GM12801 (cell line): ENCODE results near the gene GRK5.

Experiments used
- TF ChIP-seq, protein P1 (sequence below): IDR thresholded peaks from one replicate; pipeline ENCODE4 v1.5.1; 2011; ENCODE audit warnings: control low read depth; ENCODE audit not compliant: insufficient read length; ENCODE audit errors: extremely low read depth

The GRK5 gene

GRCh38 chr10:119308089-119308488 is 100.7 kb downstream of the GRK5 start:
- TF ChIP-seq, protein P1, sequence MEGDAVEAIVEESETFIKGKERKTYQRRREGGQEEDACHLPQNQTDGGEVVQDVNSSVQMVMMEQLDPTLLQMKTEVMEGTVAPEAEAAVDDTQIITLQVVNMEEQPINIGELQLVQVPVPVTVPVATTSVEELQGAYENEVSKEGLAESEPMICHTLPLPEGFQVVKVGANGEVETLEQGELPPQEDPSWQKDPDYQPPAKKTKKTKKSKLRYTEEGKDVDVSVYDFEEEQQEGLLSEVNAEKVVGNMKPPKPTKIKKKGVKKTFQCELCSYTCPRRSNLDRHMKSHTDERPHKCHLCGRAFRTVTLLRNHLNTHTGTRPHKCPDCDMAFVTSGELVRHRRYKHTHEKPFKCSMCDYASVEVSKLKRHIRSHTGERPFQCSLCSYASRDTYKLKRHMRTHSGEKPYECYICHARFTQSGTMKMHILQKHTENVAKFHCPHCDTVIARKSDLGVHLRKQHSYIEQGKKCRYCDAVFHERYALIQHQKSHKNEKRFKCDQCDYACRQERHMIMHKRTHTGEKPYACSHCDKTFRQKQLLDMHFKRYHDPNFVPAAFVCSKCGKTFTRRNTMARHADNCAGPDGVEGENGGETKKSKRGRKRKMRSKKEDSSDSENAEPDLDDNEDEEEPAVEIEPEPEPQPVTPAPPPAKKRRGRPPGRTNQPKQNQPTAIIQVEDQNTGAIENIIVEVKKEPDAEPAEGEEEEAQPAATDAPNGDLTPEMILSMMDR = no peak

DNA sequence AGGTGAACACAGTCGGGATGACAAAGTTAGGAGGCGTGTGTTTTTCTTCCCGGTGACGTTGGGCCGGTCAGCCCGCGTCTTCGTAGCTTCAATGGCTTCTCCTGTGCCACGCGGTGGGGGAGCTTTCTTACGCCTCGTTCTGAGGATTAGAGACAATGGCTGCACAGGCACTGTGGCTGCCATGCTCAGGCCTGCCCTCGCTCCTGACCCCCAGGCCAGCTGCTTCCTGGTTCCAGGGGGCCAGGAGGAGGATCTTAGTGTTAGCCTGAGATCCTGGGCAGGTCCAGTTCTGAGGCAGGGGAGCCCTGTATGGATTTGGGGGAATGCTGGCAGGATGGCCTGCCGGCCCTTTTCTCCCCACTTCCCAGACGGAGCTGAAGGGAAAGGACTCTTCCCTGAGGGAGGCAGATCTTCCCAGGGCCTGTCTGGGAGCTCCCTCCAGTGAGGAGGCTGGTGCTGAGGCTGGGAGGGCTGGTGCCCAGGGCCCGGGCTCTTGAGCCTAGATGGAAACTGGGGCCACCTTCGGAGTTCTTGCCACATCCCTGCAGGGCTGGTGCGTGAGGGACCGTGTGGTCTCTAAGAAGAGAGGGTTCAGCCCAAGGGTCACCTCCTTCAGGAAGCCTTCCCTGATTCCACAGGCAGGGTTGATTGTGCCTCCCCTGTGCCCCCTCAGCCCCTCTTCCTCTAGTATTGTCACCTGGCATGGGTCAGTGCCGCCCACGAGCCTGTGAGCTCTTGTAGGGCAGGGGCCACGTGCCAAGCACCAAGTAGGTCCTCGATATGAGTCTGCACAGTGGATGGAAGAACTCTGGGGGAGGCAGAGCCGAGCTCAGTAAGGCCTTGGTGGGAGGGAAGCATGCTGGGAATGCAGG is 101.4 kb downstream of the GRK5 start:
- TF ChIP-seq, protein P1 = no peak

GRCh38 chr10:119309423-119309770 is 102.0 kb downstream of the GRK5 start:
- TF ChIP-seq, protein P1 = no peak

GRCh38 chr10:119310806-119311205 is 103.4 kb downstream of the GRK5 start:
- TF ChIP-seq, protein P1 = no peak

DNA sequence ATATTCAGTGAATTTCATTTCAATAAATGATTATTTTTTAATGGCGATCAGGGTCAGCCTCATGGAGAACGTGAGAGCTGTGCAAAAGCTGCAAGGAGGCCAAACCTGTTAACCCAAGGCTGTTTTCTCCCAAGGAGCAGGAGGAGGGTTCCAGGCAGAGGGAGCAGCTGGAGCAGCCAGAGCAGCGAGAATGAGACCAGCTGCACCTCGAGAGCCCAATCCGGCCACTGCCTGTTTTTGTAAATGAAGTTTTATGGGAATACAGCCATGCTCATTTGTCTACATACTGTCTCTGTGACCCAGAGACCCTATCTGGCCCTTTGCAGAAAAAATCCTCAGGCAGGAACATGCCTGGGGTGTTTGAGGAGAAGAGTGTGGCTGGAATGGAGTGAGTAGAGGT is 104.9 kb downstream of the GRK5 start:
- TF ChIP-seq, protein P1 = no peak

DNA sequence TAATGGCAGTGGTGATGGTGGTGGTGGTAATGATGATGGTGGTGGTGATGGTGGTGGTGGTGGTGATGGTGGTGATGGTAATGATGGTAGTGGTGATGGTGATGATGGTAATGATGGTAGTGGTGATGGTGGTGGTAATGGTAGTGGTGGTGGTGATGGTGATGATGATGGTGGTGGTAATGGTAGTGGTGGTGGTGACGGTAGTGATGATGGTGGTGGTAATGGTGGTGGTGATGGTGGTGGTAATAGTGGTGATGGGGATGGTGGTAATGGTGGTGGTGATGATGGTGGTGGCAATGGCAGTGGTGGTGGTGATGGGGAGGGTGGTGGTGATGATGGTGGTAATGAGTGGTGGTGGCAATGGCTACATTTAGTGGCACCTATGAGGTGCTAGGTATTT is 105.7 kb downstream of the GRK5 start:
- TF ChIP-seq, protein P1 = no peak

- TF ChIP-seq, protein P1 = no peak
Measured at GRCh38 chr10:119313644-119314043, 106.3 kb downstream of the GRK5 start.
